NOMO-1 (cell line): ENCODE results near the gene PECR.
"Not testable (repeated sequence)": the region's sequence is repeated elsewhere in the genome, so short reads cannot be mapped to it uniquely, and the experiment has no call there.

ENCODE experiments used
- DNase-seq, 2 experiments: peaks; one replicate each; lab custom pipeline; 2025; ENCODE audit not compliant: unreplicated experiment in 2 of 2; lab: John Stamatoyannopoulos, UW

The PECR gene

DNA sequence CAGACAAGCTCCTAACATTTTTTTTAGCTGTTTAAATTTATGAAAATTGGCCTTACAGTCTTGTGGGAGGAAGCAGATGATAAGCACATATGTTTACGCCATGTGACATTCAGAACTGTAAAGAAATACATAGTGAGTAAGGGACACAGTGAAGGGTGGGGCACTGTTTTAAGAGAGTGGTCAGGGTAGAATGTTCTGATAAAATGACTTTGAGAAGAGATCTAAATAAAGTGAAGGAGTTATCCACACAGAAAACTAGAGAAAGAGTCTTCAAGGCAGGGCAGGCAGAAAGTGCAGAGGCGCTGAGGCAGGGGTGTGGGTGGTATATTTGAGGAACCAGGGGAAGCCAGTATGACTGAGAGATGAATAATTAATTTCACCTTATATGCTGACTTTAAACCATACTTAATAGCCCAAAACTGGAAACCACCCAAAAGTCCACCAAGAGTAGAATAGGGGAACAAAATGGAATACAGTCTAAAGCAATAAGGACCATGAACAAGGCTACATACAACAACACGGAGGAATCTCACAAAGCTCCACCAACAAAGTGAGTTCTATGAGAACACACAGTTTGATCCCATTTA, 76.8 kb downstream of the PECR start:
- DNase-seq: no peak

DNA sequence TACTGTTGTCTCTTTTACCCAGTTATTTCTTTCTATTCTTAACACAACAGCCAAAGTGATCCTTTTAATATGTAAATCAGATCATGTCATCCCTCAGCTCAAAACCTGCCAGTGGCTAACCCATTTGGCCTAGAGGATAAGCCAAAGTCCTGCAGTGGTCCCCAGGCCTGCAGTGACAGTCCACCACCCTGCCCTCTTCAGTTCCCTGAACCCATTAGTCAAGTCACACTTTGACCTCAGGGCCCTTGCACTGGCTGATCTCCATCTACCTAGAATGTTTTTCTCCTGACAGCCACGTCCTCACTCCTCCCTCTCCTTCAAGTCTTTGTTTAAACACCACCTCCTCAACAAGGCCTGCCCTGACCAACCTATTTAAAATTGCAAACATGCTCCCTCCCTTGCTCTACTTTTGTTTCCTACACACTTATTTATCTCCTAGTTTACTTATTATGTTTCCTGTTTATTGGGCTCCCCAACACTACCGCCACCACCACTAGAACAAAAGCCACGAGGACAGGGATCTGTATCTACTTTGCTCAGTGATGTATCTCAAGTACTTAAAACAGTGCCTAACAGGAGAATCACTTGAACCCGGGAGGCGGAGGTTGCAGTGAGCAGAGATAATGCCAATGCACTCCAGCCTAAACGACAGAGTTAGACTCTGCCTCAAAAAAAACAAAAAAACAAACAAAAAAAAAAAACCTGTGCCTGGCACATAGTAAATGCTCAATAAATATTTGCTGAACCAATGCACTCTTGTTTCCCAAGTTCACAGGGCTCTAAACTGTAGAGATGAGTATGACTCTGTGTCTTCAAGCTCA, 77.5 kb downstream of the PECR start:
- DNase-seq: no peak

DNA sequence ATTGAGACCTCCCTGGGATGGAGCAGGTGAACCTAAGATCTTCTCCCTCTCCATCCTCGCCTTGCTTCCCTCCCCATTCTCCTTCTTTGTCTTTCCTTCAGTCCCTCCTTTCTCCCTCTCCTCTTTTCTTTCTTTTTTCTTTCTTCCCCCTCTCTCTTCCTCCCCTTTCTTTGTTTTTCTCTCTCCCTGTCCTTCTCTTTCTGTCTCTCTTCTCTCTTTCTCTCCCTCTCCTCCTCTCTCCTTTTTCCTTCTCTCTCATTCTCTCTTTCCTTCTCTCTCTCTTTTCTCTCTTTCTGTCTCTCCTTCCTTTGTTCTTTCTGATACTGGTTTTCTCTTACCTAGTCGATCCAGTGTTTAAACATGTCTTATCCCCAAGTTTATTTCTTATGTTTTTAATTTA, 78.9 kb downstream of the PECR start:
- DNase-seq: no peak

DNA sequence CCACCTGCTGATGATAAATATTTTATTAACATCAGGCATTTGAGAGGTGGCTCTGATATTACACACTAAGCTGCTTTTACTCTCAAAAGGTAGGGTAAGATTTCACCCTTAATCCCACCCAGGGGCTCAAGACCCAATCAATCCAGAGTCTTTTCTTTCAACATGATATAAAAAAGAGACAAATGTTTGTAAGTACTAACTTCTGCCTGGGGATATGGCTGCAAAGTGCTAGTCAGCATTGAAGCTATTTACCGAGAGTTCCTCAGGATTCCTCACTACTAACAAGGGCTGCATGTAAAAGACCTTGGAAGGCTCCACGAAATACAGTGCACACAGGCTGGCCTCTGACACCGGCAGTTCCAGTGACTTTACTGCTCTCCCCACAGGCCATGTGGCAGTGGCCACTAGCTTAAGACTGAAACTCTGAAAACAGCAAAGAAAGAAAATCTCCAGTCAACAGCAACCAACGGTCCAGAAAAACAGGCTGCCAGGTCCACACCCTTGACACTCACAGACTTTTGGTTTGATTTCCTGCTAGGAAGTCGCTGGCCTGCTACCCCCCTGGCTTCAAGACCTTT, 79.4 kb downstream of the PECR start:
- DNase-seq: no peak

GRCh38 chr2:216001216-216002100, 80.2 kb downstream of the PECR start:
- DNase-seq: no peak

DNA sequence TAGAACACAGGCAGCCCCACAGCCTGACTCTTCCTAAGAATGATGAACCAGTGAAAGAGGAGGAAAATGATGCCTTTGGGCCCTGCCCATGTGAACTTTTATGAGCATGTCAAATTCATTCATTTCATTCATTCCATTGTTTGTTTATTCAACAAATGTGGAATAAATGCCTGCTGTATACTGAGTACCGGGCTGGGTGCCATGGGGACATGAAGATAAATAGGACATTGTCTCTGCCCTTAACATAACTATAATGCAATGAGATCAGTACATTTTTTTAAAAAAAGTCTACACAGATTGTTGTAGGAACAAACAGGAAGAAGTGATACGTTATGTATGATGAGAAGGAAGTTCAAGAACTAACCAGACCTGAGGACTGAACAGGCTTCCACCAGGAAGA, 83.0 kb downstream of the PECR start:
- no peak for DNase-seq

DNA sequence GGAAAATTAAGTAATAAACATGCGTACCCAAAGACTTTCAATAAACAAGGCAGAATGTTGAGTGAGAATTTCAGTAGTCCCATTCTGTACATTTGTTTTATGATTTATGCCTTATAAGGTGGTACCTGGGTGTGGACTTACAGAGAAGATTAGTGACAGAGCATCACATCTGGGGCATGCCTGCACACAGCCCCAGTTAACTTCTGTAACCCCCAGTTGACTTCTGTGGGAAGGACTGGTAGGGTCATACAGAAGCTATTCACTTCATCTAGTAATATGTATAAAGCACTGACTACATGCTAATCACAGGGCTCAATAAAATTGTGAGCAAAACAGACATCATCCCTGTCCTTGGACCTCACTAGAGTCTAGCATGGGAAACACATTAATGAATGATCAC, 84.4 kb downstream of the PECR start:
- no peak for DNase-seq

DNA sequence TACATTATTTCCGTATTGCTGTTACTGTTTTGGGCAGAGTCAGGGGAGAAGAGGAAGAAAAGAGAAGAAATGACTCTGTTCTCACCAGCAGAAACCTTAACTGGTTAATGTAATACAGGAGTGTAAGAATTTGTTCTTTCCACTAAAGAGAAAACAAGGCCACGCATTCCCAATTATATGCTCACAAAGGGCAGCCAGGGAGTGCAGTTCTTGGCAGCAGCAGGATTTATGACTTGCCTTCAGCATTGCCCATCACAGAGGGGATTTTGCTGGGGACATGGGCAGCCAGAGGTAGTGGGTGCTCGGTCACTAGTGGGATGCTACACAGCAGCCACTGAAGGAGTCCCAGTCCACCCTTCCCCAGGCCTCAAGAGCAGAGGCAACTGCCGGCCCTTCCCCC, 86.7 kb downstream of the PECR start:
- no peak for DNase-seq

- DNase-seq: not testable (repeated sequence)
Measured at GRCh38 chr2:215988556-215989207, 92.9 kb downstream of the PECR start.
